AG04450 (cell line): ENCODE results near the gene SLC2A1. TPM values are rescaled to one million over a fixed set of nuclear protein-coding genes. Genes with fewer than 3 reads are reported as not detected.

ENCODE experiments used
- CTCF ChIA-PET: fragments of 300-600, 350-600 bp; formaldehyde crosslinking; extraction: SDS; loops from one replicate; lab custom pipeline; 2022; ENCODE audit warnings: antibody characterized with exemption, inconsistent platforms; lab: Charles Lee
- POLR2A ChIA-PET: fragments of 350-600 bp; formaldehyde crosslinking; extraction: SDS; loops from one replicate; lab custom pipeline; 2021; ENCODE audit warnings: antibody characterized with exemption, inconsistent platforms; lab: Yijun Ruan, JAX
- DNase-seq: peaks from one replicate; pipeline ENCODE4 v3.0.0-alpha.2; 2011; ENCODE audit warnings: low read depth, low spot score
- H3K27ac ChIP-seq: one replicate; pipeline ENCODE4 v1.5.1; 2012; ENCODE audit warnings: low read depth, low read length, control low read depth
- H3K27me3 ChIP-seq: one replicate; pipeline ENCODE4 v1.6.0; 2012; ENCODE audit warnings: low read length; ENCODE audit not compliant: control insufficient read depth, insufficient read depth
- H3K4me3 ChIP-seq: 2 replicates; pipeline ENCODE4 v1.5.1; 2011; ENCODE audit warnings: mild to moderate bottlenecking, low read depth, low read length, control low read depth
- H3K9me3 ChIP-seq: 2 replicates; pipeline ENCODE4 v1.5.1; 2012; ENCODE audit warnings: low read length; ENCODE audit not compliant: control insufficient read depth, insufficient read depth
- polyA plus RNA-seq: library from polyadenylated mRNA; depleted of rRNA; stranded (reverse); fragments of >200 nt; gene quantifications from 2 replicates; pipeline ENCODE4 v1.2.3, GENCODE V29; 2011
- TF ChIP-seq, protein P1 (sequence below): IDR thresholded peaks from 2 replicates; pipeline ENCODE4 v1.5.1; 2011; ENCODE audit warnings: low read depth, low read length, control low read depth, inconsistent platforms

SLC2A1 gene
- polyA plus RNA-seq, 1 experiment: 114 TPM

- Histone ChIP-seq H3K27me3 (peaks cover 7% of the 10 kb centered on the region), H3K4me3 (no peak overlapping the region), H3K9me3 (peaks cover 13% of the 10 kb centered on the region; the same call in 1 of the 2 replicates), H3K27ac (no peak overlapping the region)
- CTCF ChIA-PET: no interaction called here
- TF ChIP-seq, protein P1, sequence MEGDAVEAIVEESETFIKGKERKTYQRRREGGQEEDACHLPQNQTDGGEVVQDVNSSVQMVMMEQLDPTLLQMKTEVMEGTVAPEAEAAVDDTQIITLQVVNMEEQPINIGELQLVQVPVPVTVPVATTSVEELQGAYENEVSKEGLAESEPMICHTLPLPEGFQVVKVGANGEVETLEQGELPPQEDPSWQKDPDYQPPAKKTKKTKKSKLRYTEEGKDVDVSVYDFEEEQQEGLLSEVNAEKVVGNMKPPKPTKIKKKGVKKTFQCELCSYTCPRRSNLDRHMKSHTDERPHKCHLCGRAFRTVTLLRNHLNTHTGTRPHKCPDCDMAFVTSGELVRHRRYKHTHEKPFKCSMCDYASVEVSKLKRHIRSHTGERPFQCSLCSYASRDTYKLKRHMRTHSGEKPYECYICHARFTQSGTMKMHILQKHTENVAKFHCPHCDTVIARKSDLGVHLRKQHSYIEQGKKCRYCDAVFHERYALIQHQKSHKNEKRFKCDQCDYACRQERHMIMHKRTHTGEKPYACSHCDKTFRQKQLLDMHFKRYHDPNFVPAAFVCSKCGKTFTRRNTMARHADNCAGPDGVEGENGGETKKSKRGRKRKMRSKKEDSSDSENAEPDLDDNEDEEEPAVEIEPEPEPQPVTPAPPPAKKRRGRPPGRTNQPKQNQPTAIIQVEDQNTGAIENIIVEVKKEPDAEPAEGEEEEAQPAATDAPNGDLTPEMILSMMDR: no peak
- POLR2A ChIA-PET: no interaction called here
- no peak for DNase-seq
Observed at GRCh38 chr1:42891465-42892138, 67.1 kb downstream of the SLC2A1 start.

DNA sequence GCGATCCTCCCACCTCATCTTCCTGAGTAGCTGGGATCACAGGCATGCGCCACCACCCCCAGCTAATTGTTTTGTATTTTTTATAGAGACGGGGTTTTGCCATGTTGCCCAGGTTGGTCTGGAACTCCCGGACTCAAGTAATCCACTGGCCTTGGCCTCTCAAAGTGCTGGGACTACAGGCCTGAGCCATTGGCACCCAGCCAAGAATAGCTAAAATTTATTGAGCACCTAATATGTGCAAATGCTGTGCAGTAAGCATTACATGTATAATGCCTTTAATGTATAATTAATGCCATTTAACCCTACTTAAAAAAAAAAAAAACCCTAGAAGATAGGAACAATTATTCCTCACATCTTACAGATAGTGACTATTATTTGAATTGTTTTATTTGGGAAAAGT, 69.4 kb downstream of the SLC2A1 start:
- Histone ChIP-seq H3K27me3 (peaks cover 8% of the 10 kb centered on the region), H3K27ac (no peak overlapping the region), H3K9me3 (peaks cover 13% of the 10 kb centered on the region; the same call in 1 of the 2 replicates), H3K4me3 (no peak overlapping the region)
- TF ChIP-seq, protein P1: no peak
- no peak for DNase-seq
- ChIA-PET POLR2A (no interaction called here), CTCF (interaction anchor here (0.5 to 1.1 kb wide), 2 partner anchors 24 to 32 kb away, joined by 3 to 6 read pairs; no protein-coding TSS in a partner anchor)

GRCh38 chr1:42888013-42888633, 70.5 kb downstream of the SLC2A1 start:
- CTCF ChIA-PET: no interaction called here
- DNase-seq: no peak
- TF ChIP-seq, protein P1: no peak
- H3K27ac ChIP-seq: no peak overlapping the region
- H3K27me3 ChIP-seq: peaks cover 8% of the 10 kb centered on the region
- POLR2A ChIA-PET: no interaction called here
- H3K4me3 ChIP-seq: no peak overlapping the region
- H3K9me3 ChIP-seq: peaks cover 13% of the 10 kb centered on the region; the same call in 1 of the 2 replicates

GRCh38 chr1:42887366-42887765, 71.3 kb downstream of the SLC2A1 start:
- H3K4me3 ChIP-seq: no peak overlapping the region
- POLR2A ChIA-PET: no interaction called here
- peaks cover 8% of the 10 kb centered on the region for H3K27me3 ChIP-seq
- H3K9me3 ChIP-seq: peaks cover 13% of the 10 kb centered on the region; the same call in 1 of the 2 replicates
- CTCF ChIA-PET: no interaction called here
- no peak for DNase-seq
- TF ChIP-seq, protein P1: no peak
- H3K27ac ChIP-seq: no peak overlapping the region

DNA sequence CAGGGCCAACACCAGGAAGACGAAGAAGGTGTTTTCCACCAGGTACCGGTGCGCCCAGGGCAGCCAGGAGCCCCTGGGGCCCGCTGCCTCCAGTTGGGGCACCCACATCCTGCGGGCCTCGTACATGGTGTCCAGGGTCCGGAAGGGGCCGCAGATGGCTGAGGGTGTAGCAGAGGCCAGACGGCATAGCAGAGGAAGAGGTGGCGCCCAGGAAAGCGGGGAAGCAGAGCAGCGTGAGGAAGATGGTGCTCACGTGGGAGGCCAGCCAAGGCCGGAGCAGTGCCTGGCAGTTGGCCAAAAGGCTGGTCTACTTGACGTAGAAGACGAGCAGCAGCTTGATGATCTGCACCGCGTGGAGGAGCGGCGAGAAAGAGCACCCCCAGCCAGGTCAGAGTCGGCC, 71.9 kb downstream of the SLC2A1 start:
- POLR2A ChIA-PET: no interaction called here
- TF ChIP-seq, protein P1: no peak
- no peak overlapping the region for H3K4me3 ChIP-seq
- peaks cover 13% of the 10 kb centered on the region; the same call in 1 of the 2 replicates for H3K9me3 ChIP-seq
- no peak overlapping the region for H3K27ac ChIP-seq
- peaks cover 8% of the 10 kb centered on the region for H3K27me3 ChIP-seq
- no peak for DNase-seq
- CTCF ChIA-PET: no interaction called here
